GM10266 (cell line): Measurements from ENCODE around the gene RBBP8NL.

Experiments used
- DNase-seq: peaks from one replicate; pipeline ENCODE4 v3.0.0; 2012; ENCODE audit errors: extremely low spot score
- TF ChIP-seq, protein P1 (sequence below): IDR thresholded peaks from 2 replicates; pipeline ENCODE4 v1.5.1; 2012; ENCODE audit warnings: mild to moderate bottlenecking, low read depth; ENCODE audit not compliant: control insufficient read depth, insufficient read depth; ENCODE audit errors: missing control alignments

The RBBP8NL gene, protein sequence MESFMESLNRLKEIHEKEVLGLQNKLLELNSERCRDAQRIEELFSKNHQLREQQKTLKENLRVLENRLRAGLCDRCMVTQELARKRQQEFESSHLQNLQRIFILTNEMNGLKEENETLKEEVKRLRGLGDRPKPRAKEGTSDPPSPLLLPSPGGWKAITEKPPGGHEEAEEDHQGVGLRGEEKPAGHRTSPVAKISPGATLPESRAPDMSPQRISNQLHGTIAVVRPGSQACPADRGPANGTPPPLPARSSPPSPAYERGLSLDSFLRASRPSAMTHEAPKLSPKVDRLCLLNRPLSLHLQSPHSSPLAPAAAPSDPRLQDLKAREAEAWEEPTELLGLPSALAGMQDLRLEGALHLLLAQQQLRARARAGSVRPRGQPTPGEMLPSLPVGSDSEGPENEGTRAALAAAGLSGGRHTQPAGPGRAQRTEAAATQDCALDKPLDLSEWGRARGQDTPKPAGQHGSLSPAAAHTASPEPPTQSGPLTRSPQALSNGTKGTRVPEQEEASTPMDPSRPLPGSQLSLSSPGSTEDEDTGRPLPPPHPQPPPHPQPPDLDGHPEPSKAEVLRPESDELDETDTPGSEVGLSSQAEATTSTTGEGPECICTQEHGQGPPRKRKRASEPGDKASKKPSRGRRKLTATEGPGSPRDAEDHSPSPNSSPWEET

DNA sequence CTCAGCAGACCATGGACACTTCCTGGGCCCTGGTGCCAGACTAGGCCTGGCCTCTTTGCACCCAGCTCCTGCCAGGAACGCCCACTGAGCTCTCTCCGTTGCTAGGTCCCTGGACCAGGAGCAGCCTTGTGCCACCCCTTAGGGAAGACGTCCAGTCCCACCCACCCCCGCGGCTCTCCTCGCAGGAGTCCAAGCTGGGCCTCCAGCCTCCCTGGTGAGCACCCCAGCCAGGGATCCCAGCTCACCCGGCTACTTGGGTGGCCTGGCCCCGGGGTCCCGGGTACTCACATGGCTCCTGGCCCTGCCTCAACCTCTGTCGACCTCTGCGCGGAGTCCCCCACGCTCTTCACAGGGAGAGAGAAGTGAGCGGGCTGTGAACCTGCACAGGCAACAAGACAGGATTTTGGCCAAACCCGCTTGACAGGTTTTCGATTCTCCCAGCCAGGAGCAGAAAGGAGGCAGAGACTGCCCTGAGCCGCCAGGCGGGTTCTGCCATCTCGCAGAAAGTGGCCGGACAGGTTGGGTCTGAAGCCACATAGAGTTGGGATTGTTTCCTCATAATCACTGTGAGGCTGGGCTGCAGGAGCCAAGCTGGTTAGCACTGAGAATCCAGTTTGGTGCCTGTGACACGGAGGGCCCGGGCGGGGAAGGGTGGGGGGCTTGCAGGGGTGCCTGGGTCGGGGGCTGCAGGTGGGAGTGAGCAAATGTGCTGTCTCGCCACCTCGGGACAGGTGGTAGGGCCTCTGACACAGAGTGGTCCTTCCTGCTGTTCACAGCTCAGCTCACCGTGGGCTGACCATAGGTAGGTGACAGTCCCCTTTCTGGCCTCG is at the start of gene RBBP8NL:
Gene RBBP8NL, minus strand, starts transcription at position 368 of the 830 bp plus-strand sequence. CDS start 7,892 bp downstream, outside the sequence.
- no peak for DNase-seq
- TF ChIP-seq, protein P1, sequence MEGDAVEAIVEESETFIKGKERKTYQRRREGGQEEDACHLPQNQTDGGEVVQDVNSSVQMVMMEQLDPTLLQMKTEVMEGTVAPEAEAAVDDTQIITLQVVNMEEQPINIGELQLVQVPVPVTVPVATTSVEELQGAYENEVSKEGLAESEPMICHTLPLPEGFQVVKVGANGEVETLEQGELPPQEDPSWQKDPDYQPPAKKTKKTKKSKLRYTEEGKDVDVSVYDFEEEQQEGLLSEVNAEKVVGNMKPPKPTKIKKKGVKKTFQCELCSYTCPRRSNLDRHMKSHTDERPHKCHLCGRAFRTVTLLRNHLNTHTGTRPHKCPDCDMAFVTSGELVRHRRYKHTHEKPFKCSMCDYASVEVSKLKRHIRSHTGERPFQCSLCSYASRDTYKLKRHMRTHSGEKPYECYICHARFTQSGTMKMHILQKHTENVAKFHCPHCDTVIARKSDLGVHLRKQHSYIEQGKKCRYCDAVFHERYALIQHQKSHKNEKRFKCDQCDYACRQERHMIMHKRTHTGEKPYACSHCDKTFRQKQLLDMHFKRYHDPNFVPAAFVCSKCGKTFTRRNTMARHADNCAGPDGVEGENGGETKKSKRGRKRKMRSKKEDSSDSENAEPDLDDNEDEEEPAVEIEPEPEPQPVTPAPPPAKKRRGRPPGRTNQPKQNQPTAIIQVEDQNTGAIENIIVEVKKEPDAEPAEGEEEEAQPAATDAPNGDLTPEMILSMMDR, result no peak

DNA sequence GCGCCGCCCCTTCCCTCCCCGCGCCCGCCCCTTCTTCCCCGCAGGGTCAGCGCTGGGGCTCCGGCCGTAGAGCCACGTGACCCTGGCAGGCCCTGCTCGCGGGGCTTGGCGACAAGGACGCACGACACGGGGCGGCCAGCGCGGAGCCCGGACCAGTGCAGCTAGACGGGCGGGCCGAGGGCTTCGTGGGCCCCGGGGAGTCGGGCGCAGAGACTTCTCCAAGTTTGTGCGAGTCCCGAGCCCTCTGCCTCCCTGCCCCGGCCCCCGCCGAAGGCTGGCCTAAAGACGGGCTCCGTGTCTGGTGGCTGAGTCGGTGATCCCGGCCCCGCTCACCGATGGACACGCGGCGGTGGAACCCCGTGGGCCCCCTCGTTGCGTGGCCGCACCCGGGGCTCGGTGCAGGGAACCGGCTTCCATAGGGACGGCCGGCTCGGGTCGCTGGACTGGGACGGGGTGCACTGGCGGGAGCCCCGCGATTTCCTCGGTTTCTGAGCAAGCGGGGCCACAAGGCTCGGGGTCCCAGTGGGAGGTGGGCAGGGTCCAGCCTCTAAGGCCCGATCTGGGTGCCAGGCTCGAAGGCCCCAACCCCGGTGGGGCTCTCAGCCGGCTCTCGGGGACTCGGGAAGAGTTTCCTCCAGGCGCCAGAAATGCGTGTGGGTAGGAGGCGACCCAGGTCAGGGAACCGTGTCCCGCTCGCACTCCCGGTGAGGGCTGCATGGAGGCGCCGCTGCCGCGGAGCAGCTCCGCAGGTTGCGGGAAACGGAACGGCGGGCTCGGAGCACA is 48.9 kb upstream of the RBBP8NL start:
- TF ChIP-seq, protein P1, result no peak
- DNase-seq, result no peak

DNA sequence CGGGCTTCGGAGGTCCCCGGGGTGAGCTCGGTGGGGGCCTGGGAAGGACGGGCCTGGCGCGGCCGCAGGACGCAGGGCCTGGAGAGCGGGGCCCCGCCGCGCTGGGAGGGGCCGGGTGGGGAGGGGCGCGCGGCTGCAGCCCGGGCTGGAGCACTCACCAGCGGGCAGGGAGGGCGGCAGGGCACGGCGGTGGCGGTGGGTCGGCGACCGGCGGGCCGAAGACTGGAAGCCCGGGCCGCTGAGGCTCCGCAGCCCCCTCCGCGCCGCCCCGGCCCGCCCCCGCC is 48.4 kb upstream of the RBBP8NL start, which contains the start of gene GATA5:
Gene GATA5, minus strand, starts transcription at position 224 of the 284 bp plus-strand sequence. CDS start 474 bp downstream, outside the sequence.
- TF ChIP-seq, protein P1, result no peak
- DNase-seq, result no peak

DNA sequence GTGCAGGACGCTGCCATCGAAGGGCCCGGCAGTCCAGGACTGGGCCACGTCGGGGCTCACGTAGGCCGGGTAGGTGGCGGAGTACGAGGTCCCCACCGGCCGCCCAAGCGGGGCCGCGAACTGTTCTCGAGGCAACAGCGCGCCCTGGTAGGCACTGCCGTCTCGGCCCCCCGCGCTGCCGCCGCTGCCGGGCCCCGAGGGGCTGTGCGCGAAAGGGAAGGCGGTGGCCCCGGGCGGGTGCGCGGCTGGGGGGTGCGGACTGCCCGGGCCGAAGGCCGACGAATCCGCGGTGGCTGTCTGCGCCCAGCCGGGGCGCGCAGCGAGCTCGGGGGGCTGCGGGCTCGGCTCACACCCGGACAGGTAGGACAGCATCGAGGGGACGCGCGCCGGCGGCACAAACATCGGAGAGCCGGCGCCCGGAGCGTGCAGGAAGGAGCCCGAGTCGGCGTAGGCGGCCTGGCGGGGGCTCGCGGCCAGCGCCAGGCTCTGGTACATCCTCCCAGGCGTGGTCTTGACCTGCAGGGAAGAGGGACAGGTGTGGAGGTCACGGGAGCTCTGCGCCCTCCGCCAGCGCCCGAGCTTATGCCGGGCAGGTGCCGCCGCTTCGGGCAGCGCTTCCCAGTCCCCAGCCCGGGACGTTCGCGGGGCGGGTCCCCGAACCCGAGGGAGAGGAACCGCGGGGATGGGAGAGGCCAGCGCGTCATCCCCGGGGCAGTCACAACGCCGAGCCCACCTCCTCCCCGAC is 47.9 kb upstream of the RBBP8NL start:
- no peak for DNase-seq
- TF ChIP-seq, protein P1, result no peak

DNA sequence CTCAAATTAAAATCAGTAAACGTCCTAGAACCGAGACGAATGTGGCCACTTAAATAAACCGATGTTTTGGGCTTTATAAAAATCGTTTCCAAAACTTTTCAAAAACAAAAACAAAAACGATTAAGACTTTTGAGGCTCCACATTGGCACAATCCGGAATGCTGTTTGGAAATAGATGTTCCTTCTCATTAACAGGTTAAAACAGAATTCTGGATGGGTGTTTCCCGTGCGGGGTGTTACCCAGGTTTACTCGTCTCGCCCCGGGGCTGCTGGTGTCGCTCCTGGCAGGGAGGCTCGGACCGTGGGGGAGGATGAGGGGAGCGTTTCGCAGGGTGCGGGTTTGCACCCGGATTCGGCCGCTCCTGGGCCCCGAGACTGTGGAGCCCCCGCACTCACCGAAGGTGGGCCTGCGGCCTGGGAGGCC is 47.3 kb upstream of the RBBP8NL start:
- DNase-seq, result no peak
- TF ChIP-seq, protein P1, result no peak
